ENCODE results near the gene ELP2. TPM values are rescaled to one million over a fixed set of nuclear protein-coding genes. Genes with fewer than 3 reads are reported as not detected.
A peak's percentile ranks its signal among the peaks of the same experiment; 100 is the strongest.

Gene ELP2
- total RNA-seq, 1 experiment from 2014 or later, result 137 TPM

- H3T11ph ChIP-seq (ENCODE audit: low read length), result no peak overlapping the region
- Mint-ChIP-seq H3K9me3 (no peaks in the 10 kb centered on the region; a peak in 1 of 5 replicates), H3K27me3 (ENCODE audit: low read depth) (no peaks in the 10 kb centered on the region; the same call in 1 of the 2 replicates), H3K4me3 (peak overlapping the region; percentile 95 to 96), H3K36me3 (ENCODE audit: insufficient read depth in 1 of 3, low read depth in 3 of 3) (peaks cover 9 to 27% (median 25%) of the 10 kb centered on the region in 3 experiments; a peak in 6 of 7 replicates), H3K27ac (peak overlapping the region; percentile 90 to 98 (median 97)), H3K4me1 (peaks cover 31 to 34% of the 10 kb centered on the region in 2 experiments)
- no peaks in the 10 kb centered on the region for H4K20me1 ChIP-seq (ENCODE audit: control insufficient read depth, insufficient read depth, insufficient read length)
- no peak overlapping the region for H4K5ac ChIP-seq (ENCODE audit: insufficient read length, low read depth, low read length)
- H3K27ac ChIP-seq (ENCODE audit: insufficient read length, low read depth, low read length), result no peak overlapping the region
- H3K4ac ChIP-seq (ENCODE audit: low read depth, low read length), result no peak overlapping the region
- no peaks in the 10 kb centered on the region for H3K9me3 ChIP-seq (ENCODE audit: control insufficient read depth, low read depth, low read length)
- no peak overlapping the region for H2AK5ac ChIP-seq (ENCODE audit: insufficient read length, low read length)
- H4K8ac ChIP-seq (replicated peaks; ENCODE audit: insufficient read length, low read depth, low read length), result no peak overlapping the region
- H3K23me2 ChIP-seq (ENCODE audit: insufficient read length, low read depth, low read length, poor library complexity, severe bottlenecking), result peaks cover 9% of the 10 kb centered on the region
- no peak overlapping the region for H4K91ac ChIP-seq (ENCODE audit: insufficient read length, low read depth, low read length)
- peaks cover 34% of the 10 kb centered on the region for H3K79me2 ChIP-seq (ENCODE audit: insufficient read depth, low read length)
- H2BK15ac ChIP-seq (ENCODE audit: low read depth, low read length), result no peak overlapping the region
- DNase-seq, result no peak
- H2AFZ ChIP-seq (ENCODE audit: low read length), result no peak overlapping the region
- H3K4me2 ChIP-seq (ENCODE audit: insufficient read depth, insufficient read length, low read length), result peak overlapping the region; percentile 62
- H3K79me1 ChIP-seq (ENCODE audit: insufficient read depth, low read depth, low read length, poor library complexity, severe bottlenecking), result peaks cover 5% of the 10 kb centered on the region
- H2BK20ac ChIP-seq (ENCODE audit: low read depth, low read length, poor library complexity, severe bottlenecking), result no peak overlapping the region
- H3K9ac ChIP-seq (ENCODE audit: extremely low read depth, insufficient read length, low read length), result peak overlapping the region; percentile 83
- H2BK5ac ChIP-seq (ENCODE audit: insufficient read length, low read length), result no peak overlapping the region
- no peak overlapping the region for H3K56ac ChIP-seq (ENCODE audit: insufficient read length, low read depth, low read length)
- H3K23ac ChIP-seq (ENCODE audit: insufficient read length, low read depth, low read length), result no peak overlapping the region
- peak overlapping the region; percentile 88; the same call in 1 of the 2 replicates for H3K14ac ChIP-seq (ENCODE audit: insufficient read depth, low read length)
- WGBS (ENCODE audit: extremely low coverage, insufficient read length, low lambda C conversion rate), result no CpG with 5 or more reads among the region's 30 CpGs
- H3K4me1 ChIP-seq (ENCODE audit: insufficient read depth, low read length), result peaks cover 5% of the 10 kb centered on the region; the same call in 1 of the 2 replicates
- no peak overlapping the region for H2BK12ac ChIP-seq (ENCODE audit: insufficient read length, low read depth, low read length)
- H3K18ac ChIP-seq (ENCODE audit: insufficient read length, low read depth, low read length), result no peak overlapping the region
- no peak overlapping the region for H2BK120ac ChIP-seq (ENCODE audit: low read depth, low read length, poor library complexity, severe bottlenecking)
- TF ChIP-seq, protein P1, sequence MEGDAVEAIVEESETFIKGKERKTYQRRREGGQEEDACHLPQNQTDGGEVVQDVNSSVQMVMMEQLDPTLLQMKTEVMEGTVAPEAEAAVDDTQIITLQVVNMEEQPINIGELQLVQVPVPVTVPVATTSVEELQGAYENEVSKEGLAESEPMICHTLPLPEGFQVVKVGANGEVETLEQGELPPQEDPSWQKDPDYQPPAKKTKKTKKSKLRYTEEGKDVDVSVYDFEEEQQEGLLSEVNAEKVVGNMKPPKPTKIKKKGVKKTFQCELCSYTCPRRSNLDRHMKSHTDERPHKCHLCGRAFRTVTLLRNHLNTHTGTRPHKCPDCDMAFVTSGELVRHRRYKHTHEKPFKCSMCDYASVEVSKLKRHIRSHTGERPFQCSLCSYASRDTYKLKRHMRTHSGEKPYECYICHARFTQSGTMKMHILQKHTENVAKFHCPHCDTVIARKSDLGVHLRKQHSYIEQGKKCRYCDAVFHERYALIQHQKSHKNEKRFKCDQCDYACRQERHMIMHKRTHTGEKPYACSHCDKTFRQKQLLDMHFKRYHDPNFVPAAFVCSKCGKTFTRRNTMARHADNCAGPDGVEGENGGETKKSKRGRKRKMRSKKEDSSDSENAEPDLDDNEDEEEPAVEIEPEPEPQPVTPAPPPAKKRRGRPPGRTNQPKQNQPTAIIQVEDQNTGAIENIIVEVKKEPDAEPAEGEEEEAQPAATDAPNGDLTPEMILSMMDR (conservative IDR thresholded peaks at IDR 0.05), result no peak
- no peaks in the 10 kb centered on the region for H3K27me3 ChIP-seq (ENCODE audit: insufficient read depth, low read length)
These were observed 536 bp downstream of the ELP2 start for GRCh38 chr18:36130039-36130831.
